GM18502 (cell line): ENCODE data around the gene WASHC4.
A peak's percentile ranks its signal among the peaks of the same experiment; 100 is the strongest.
"Not testable (repeated sequence)": the region's sequence is repeated elsewhere in the genome, so short reads cannot be mapped to it uniquely, and the experiment has no call there.

Experiments
- ATAC-seq: cut with Tn5 transposase; IDR thresholded peaks from one replicate; pipeline ENCODE4 v1.9.1; 2021; ENCODE audit warnings: mild to moderate bottlenecking; ENCODE audit not compliant: unreplicated experiment, poor library complexity

Gene WASHC4

DNA sequence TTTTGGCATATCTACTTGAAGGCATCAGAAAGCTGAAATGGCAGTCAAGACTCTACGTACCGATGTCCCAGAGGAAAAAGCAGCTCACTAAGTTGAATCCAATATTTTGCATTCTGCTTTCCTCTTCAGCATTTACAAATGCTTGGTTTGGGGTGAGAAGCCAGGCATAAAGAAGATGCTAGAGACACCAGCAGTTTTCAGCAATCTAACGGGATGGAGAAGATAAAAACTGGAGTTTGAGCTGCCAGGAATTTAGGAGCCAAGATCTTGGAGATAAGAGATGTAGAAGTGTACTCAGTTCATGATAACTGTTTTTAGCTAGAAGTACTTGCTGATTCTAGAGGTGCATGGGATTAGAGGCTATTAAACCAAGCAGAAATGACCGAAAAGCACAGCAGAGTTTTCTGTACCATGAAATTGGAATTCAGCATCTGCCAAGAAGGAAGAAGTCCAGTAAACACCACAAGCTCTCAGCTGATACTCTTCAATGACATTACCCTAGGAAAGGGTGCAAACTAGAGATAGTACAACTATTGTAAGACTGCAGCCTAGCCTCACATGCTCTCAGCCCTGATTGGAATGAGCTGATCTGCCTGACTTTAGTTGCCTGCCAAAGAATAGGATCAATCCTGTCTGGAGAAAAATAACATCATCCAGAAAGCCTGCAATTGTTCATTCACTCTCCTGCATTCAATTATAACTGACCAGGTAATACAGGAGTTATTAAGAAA lies 15.9 kb upstream of the WASHC4 start:
- no peak for ATAC-seq

DNA sequence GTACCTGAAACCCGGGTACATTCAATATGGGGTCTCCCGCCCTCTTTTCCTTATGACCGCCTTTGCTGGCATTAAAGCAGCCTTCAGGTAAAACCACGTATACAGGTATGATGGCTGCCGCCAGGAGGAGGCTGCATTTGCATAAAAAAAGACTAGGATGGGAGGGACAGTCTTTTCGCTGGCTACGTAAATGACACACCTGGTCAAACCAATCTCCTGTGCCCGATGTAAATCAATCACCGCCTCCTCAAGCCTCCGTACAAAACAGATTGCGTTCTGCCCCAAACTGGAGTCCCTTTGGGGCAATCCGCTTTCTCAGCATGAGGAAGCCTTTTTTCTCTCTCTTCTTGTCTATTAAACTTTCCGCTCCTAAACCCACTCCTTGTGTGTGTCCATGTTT lies 15.2 kb upstream of the WASHC4 start:
- no peak for ATAC-seq

DNA sequence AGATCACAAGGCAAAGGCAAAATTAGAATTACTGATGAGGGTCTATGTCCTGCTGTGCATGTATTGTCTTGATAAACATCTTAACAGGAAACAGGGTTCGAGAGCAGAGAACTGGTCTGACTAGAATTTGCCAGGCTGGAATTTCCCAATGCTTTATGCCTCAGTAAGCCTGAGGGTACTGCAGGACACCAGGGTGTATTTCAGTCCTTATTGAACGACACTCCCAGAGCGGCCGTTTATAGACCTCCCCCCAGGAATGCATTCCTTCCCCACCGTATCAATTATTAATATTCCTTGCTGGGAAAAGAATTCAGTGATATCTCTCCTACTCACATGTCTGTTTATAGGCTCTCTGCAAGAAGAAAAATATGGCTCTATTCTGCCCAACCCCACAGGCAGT lies 12.2 kb upstream of the WASHC4 start:
- not testable (repeated sequence) for ATAC-seq

DNA sequence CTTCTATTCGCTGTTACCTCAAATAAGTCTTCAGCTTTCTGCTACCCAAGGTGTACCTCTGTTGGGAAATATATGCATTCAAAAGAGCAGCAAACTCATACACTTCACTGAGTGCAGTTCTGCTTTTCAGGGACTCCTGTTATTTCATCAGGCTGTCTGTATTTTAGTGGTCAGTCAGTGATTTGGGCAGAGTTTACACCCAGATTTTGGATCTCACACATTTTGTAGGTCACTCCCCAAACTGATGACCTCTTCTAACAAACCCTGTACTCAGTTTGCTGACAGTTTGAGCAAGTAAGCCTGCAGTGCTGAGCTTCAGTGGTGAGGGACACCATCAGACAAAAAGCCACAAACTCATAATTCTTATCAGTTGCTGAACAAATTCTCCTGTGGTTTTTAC lies 8.2 kb upstream of the WASHC4 start:
- ATAC-seq: no peak

DNA sequence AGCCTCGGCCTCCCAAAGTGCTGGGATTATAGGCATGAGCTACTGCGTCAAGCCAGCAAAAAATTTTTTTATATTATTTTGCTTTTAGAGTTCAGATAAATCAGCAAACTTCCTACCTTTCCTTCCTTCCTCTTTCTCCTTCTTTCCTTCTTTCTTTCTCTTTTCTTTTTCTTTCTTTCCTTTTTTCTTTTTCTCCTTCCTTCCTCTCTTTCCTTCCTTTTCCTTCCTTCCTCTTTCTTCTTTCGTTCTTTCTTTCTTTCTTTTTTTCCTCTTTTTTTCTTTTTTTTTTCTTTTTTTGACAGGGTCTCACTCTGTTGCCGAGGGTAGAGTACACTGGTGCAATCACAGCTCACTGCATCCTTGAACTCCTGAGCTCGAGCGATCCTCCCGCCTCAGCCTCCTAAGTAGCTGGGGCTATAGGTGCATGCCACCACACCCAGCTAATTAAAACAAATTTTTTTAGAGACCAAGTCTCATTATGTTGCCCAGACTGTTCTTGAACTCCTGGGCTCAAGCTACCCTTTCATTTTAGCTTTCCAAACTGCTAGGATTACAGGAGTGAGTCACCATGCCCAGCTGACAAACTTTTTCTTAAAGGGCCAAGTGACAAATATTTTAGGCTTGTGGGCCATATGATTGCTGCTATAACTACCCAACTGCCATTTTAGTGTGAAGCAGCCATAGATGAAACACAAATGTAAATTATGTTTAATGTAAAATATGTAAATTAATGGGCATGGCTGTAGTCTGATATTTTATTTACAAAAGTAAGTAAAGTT lies 7.1 kb upstream of the WASHC4 start:
- ATAC-seq: no peak

DNA sequence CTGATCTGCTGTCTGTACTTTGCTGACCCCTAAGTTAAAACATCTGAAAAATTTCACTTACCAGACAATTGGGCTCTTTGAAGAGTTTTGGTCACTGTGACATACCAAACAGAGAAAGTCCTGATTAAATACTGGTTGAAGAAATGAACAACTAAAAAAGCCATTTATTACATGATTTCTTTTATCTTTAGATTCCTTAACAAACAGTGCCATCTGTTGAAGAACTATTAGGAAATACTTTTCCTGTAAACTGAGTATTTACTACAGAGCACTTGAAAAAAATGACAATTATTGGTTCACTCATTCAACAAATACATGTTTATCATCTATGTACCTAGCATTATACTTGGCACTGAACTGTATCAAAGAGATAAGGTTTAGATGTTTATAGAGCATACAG lies 6.5 kb upstream of the WASHC4 start:
- ATAC-seq: no peak

DNA sequence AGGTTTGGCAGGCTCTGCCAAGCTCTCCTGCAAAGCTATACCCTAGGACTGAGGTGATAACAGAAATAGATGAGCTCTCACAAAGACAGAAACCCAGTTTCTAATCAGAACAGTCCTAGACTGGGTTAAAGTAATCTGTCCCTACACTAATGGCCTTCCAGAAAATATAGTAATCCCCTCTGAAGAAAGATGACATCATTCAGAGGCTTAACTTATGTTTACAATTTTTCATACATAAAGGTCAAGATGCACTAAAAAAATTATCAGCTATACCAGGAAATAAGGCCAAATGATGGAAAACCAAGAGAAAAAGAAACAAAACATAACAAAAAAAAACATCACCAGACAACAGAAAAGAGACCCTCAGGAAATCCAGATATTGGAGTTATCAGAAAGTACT lies 4.9 kb upstream of the WASHC4 start:
- ATAC-seq: no peak

DNA sequence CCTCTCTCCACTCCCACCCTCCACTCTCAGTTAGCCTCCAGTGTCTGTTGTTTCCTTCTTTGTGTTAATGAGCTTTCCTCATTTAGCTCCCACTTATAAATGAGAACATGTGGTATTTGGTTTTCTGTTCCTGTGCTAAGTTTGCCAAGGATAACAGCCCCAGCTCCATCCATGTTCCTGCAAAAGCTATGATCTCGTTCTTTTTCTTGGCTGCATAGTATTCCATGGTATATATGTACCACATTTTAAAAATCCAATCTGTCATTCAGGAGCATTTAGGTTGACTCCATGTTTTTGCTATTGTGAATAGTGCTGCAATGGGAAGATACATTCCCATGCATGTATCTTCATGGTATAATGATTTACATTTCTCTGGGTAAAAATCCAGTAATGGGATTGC lies 2.8 kb upstream of the WASHC4 start:
- ATAC-seq: no peak

DNA sequence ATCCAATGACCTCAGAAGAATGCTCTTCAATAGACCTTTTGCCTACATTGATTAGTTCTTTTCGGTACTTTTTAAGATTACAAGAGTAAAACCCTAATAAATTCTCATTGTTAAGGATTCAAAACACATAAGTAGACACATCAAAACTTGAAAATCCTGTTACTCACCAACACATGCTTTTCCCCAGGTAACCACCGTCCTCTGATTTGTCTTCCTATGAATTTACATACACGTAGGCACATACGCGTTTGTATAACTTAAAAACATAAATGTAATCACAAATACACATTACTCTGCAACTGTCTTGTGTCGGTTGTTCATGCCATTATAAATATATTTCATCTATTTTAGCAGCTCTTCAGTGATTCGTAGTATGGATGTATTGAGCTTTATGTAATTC lies 910 bp upstream of the WASHC4 start:
- no peak for ATAC-seq

DNA sequence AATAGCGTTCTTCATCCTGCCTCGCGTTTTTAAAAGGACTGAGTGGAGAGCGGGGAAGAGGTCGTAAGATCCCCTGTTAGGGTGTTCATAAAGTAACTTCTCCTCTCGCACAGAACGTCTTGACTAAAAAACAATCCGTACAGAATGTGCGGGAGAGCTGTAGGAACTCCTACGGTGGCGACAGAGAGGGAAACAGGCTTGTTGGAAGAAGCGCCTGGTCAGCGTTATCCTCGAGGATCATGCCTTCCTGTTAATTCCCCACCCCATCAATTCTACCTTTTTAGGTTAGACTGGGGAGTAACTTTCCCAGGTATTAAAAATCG lies 399 bp upstream of the WASHC4 start:
- peak; percentile 15 for ATAC-seq

DNA sequence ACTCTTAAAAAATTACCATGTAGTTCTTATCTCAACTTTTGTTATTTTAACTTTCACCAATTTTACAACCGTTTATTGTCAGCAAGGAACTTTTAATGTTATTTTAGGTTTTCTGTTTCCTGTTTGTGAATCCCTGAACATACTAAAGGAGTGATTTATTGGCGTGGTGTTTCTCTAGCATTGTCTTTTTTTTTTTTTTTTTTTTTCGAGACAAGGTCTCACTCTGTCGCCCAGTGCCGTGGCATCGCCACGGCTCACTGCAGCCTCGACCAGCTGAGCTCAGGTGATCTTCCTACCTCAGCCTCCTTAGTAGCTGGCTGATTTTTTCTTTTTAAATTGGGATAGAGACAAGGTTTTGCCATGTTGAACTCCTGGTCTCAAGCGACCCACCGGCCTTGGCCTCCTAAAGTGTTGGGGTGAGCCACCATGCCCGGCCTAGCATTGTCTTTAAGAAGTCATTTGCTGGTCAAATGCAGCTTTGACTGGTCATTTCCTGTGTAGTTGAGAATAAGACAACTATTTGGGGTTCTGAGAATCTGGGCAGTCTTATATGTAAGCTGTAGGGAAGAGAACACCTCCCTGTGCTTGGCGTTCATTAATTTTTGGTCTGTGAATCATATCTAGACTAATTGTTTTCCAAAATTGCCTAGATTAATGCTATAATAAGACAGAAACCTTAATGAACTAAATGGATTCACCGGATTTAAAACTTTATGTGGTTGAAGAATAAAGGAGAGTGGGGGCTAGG lies 2.1 kb downstream of the WASHC4 start:
- no peak for ATAC-seq

DNA sequence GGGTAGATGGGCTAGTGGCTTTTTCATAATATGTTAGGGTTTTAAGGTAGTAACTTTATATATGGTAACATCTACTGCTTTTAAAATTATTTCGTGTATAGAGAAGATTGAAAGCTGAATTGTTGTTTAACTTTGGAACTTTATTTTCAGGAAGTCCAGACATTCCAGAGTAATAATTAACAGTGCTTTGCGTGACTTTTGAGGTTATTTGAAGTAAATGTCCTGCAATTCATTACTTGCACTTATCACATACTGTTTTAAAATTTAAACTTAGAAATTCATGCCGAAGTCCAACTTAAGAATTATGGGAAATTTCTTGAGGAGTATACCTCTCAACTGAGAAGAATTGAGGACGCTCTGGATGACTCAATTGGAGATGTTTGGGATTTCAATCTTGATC lies 3.3 kb downstream of the WASHC4 start:
- no peak for ATAC-seq

DNA sequence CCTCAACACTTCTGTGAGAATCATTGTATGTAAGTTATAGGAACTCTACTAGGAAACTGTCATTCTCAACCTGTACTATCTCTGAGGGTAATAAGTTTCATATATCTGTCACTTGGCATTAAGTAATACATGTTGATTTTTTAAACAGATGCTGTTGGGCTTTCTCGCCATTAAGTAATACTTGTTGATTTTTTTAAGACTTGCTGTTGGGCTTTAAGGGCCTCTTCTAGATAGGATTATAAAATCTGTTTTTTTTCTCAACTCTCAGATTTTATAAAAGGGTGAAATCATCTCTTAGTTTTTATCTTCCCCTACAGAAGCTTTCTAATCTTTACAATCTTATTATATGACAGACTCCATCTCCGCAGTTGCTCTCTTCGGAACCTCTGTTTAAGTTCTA lies 5.6 kb downstream of the WASHC4 start:
- no peak for ATAC-seq

DNA sequence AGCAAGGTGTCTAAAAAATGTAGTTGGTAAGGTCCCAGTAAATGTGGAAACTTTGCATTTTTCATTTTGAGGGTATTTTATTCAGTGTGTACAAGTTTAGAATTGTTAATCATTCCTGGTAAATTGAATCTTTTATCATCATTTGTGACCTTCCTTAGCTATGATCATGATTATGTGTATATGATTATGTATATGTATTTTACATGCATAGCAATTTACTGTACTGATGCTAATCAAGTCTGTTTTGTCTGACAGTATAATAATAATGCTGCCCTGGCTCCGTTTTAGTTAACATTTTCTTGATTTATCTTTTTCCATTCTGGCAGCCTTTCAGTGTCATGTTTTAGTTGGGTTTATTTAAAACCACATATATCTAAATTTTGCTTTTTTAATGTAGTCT lies 9.4 kb downstream of the WASHC4 start:
- no peak for ATAC-seq

DNA sequence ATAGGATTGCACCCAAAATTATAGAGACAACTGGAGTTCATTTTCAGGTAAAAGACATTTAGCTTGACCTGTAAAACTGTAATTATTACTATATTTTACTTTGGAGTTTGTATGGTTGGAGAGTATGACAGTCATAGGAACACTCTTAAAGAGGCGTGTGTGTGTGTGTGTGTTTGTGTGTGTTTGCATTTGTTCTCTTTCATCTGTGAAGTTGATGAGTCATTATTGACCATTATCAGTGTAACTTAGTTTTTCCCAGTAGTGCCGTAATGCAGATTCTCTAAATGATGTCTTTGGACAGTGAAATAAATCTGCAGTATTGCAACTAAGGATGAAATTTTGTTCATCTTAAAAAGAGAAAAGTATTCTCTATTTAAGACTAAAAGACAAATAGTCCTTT lies 13.0 kb downstream of the WASHC4 start:
- ATAC-seq: no peak

DNA sequence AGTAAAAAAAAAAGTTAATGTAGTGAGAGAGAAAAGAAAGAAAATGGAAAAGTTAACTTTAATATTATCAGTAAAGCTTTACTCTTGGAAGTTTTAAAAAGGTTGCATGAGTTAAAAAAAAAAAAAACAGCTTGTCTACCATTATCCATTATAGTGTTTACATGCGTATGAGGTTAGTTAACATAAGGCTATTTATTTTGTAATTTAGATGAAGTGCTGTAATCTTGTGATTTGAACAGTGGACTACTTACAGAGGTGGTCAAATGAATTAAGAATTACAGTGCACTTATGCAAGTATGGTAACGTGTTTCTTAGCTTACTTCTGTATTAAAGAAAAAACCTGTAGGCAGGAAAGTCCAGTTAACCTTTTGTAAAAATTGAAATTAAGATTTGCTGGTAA lies 30.7 kb downstream of the WASHC4 start:
- no peak for ATAC-seq

DNA sequence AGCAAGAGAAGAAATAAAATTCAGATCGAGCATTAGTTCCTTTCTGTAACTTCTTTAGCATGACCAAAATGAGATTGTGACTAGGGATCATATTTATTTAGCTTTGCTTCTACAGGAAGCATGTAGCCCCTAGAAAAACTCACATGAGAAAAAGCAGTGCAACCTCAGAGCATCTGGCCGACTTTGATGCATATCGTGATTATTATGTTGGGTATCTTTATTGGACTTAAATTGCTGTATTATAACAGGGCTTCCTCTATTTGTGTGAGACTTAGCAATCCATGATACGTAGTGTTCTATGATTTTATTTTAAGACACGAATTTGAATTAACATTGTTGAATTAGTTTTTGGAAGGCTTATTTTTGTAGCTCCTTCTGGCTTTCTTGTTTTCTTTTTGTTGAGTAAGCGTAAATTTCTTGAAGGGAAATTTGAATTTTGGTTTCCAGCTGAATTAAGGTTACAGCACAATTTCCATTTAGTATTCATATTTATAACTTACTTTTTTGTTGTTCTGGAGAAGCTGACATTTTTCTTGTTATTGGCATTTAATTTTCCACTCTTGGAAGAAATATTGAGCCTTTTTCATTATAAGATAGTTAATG lies 33.9 kb downstream of the WASHC4 start:
- ATAC-seq: no peak

DNA sequence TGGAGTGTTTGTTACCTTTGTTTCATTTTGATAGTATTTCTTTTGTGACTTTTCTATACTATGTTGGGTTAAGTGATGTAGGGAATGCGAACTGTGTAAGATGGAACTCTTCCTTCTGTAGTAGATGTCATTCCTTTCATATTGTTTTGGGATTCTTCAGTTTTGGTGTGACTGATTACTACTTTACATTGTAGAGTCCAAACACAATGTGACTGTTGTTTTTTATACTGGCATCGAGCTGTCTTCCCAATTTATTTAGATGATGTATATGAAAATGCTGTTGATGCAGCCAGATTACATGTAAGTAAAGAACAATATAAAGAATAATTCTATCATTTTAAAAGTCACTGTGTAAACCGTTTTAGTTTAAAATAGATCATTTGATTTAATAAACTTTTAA lies 34.7 kb downstream of the WASHC4 start:
- ATAC-seq: no peak

DNA sequence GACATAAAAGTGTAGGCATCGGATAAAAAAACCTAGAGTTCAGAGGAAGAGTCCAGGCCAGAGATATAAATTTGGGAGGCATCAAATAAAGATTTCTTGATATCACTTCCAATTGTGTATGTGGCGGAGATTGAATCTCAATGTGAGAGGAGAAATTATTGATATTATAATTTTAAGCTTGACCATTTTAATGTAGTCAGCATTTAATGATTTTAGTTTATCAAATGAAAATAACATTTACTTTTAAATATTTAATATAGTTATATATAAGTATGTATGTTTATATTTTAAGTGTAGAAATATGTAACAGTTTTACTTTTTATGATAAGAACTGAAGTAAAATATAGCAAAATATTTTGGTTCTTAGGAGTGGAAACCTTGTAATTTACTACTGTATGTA lies 48.7 kb downstream of the WASHC4 start:
- ATAC-seq: no peak

DNA sequence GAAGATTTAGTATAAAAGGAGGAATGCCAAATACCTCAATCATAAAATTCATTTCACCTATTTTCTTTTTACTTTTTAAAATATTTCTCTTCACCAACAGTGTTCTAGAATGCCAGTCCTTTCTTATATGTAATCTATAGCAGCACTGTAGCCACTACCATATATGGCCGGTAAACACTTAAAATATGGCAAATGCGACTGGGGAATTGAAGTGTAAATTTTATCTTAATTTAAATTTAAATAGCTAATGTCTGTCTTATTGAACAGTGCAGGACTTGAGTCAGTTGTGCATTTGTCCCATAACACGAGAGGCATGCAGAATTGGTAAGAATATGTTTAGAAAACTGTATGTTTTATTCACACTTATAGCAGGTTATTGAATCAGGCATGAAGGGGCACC lies 50.1 kb downstream of the WASHC4 start:
- ATAC-seq: no peak

DNA sequence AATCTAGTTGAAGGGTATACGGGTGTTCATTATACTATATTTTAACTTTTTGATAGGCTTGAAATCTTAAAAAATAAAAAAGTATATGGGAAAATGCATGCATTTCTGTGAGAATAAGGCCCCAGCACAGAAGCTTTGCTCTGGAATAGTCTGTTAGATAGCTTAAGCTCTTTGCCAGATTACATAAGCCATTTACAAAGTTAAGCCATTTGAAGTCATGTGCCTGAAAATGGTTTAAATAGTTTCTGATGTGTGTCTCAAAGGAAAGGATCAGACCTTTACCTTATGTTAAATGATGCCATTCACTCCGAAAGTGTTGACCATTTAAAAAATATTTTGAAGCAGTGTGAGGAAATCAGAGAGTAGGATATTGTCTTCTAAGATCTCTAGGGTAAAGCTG lies 51.3 kb downstream of the WASHC4 start:
- no peak for ATAC-seq
